SJCRH30 (cell line): ENCODE results near the gene USP35. TPM values are rescaled to one million over a fixed set of nuclear protein-coding genes. Genes with fewer than 3 reads are reported as not detected.
"Not testable (repeated sequence)": the region's sequence is repeated elsewhere in the genome, so short reads cannot be mapped to it uniquely, and the experiment has no call there.

Experiments
- DNase-seq, 2 experiments: peaks; one replicate each; pipeline ENCODE4 v3.0.0-alpha.2; 2015 to 2020
- H3K27ac ChIP-seq: fragments of 250-450 bp; sonication (Bioruptor Pico); 2 replicates; pipeline ENCODE4 v1.5.1; 2020; ENCODE audit warnings: mild to moderate bottlenecking, moderate library complexity
- H3K27me3 ChIP-seq: fragments of 250-450 bp; sonication (Bioruptor Pico); 2 replicates; pipeline ENCODE4 v1.5.1; 2020; ENCODE audit warnings: mild to moderate bottlenecking, moderate library complexity
- H3K36me3 ChIP-seq: fragments of 250-450 bp; sonication (Bioruptor Pico); 2 replicates; pipeline ENCODE4 v1.5.1; 2020; ENCODE audit warnings: mild to moderate bottlenecking, moderate library complexity
- H3K4me1 ChIP-seq: fragments of 250-450 bp; sonication (Bioruptor Pico); 2 replicates; pipeline ENCODE4 v1.5.1; 2020; ENCODE audit warnings: mild to moderate bottlenecking, moderate library complexity
- H3K4me3 ChIP-seq: fragments of 250-450 bp; sonication (Bioruptor Pico); 2 replicates; pipeline ENCODE4 v1.5.1; 2020; ENCODE audit warnings: mild to moderate bottlenecking, moderate library complexity
- H3K9me3 ChIP-seq: fragments of 250-450 bp; sonication (Bioruptor Pico); replicated peaks from 2 replicates; pipeline ENCODE4 v1.5.1; 2020; ENCODE audit warnings: mild to moderate bottlenecking, moderate library complexity
- total RNA-seq: library from RNA; depleted of rRNA; stranded (reverse); fragments of >200 nt; shearing (Covaris generic); gene quantifications from 2 replicates; pipeline ENCODE4 v1.2.3, GENCODE V29; 2014

Gene USP35
- total RNA-seq, 1 experiment from 2014 or later = 5.1 TPM

DNA sequence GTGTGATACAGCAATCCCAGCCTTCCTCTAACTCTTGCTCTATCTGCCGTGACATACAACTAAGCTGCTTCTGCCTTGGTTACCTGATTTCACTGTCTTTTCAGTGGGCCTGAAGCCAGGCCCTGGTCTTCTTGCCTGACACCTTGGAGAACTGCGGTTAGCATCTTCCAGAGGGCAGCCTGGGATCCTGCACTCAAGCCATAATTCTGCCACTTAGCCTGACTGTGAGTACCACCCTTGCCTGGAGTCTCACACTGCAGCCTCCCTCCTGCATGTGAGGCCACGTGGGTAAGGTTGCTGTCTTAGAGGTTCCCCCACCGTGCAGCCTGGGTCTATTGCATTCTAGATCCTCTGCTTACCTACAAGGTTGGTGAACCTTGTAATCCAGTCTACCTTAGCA, 35.8 kb downstream of the USP35 start:
- Histone ChIP-seq H3K27me3 (no peaks in the 10 kb centered on the region), H3K4me3 (no peak overlapping the region), H3K27ac (no peak overlapping the region), H3K36me3 (no peaks in the 10 kb centered on the region), H3K9me3 (no peaks in the 10 kb centered on the region), H3K4me1 (no peaks in the 10 kb centered on the region)
- DNase-seq = no peak

- DNase-seq = no peak
- Histone ChIP-seq H3K27ac (no peak overlapping the region), H3K36me3 (no peaks in the 10 kb centered on the region), H3K4me3 (no peak overlapping the region), H3K4me1 (no peaks in the 10 kb centered on the region), H3K9me3 (no peaks in the 10 kb centered on the region), H3K27me3 (no peaks in the 10 kb centered on the region)
Observed at GRCh38 chr11:78224906-78225420, 36.2 kb downstream of the USP35 start.

DNA sequence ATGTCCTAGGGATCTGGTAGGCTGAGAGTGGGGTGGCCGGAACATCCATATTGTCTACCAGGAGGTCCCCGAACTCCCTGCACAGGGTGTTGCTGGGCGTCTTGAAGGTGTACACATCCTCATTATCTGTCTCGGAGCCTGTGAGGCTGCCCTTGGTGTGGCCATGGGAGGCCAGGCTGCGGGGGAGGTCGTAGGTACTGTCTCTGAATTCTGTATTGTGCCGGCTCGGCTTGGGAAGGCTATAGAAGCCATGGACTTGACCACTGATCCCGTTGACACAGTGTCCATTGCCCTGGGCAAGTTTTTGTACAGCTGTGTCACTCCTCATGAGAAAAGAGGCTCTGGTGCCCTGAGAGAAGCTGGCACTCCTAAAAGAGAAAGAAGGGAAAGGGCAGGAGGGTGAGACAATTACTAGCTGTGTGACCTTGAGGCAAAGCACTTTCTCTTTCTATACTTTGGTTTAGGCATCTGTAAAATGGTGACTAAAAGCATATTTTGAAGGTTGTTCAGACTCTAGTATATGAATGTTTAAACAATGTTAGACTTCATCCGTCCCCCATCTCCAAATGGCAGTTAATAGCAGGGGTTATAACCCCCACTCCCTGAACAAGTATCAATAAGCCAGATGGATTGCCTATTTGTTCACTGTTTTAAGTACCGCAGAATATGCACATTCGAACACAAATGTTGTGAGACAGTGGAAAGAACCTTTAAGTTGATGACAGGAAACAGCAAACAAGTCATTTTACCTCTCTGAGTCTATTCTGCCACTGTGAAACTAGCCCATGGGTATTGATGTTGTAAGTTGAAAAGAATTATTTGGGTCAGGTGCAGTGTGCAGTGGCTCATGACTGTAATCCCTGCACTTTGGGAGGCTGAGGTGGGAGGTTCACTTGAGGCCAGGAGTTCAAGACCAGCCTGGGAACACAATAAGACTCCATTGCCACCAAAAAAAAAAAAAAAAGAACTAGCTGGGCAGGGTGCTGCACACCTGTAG, 38.3 kb downstream of the USP35 start:
- Histone ChIP-seq H3K27me3 (no peaks in the 10 kb centered on the region), H3K9me3 (no peaks in the 10 kb centered on the region), H3K4me1 (no peaks in the 10 kb centered on the region), H3K27ac (no peak overlapping the region), H3K36me3 (no peaks in the 10 kb centered on the region), H3K4me3 (no peak overlapping the region)
- no peak for DNase-seq

- Histone ChIP-seq H3K9me3 (no peaks in the 10 kb centered on the region), H3K4me1 (no peaks in the 10 kb centered on the region), H3K36me3 (no peaks in the 10 kb centered on the region), H3K4me3 (no peak overlapping the region), H3K27me3 (no peaks in the 10 kb centered on the region), H3K27ac (no peak overlapping the region)
- no peak for DNase-seq
Observed at GRCh38 chr11:78227921-78228320, 39.2 kb downstream of the USP35 start.

DNA sequence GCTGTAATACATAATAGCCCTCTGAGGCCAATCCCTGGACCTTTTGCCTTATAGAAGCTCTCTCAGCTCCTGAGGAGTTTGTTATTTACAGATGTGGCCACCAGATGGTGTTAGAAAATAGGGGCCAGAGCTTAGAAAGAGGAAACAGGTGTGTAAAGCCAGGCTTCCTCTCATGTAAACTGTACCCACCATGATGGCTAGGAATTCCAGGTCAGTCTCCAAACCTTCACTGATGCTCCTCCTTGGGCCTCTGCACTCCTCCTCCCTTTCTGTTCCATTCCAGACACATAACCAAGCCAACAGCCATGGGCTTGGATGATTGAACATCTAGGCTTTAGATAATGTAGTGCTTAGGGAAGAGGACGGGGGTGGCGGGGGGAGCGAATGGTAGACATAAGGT, 39.7 kb downstream of the USP35 start:
- no peaks in the 10 kb centered on the region for H3K4me1 ChIP-seq
- H3K4me3 ChIP-seq = no peak overlapping the region
- H3K36me3 ChIP-seq = no peaks in the 10 kb centered on the region
- DNase-seq = peak; percentile 47 to 81
- no peak overlapping the region for H3K27ac ChIP-seq
- no peaks in the 10 kb centered on the region for H3K9me3 ChIP-seq
- H3K27me3 ChIP-seq = no peaks in the 10 kb centered on the region

- Histone ChIP-seq H3K36me3 (no peaks in the 10 kb centered on the region), H3K4me1 (no peaks in the 10 kb centered on the region), H3K27me3 (no peaks in the 10 kb centered on the region), H3K4me3 (no peak overlapping the region), H3K27ac (no peak overlapping the region), H3K9me3 (no peaks in the 10 kb centered on the region)
- no peak for DNase-seq
Observed at GRCh38 chr11:78229106-78229505, 40.4 kb downstream of the USP35 start.

DNA sequence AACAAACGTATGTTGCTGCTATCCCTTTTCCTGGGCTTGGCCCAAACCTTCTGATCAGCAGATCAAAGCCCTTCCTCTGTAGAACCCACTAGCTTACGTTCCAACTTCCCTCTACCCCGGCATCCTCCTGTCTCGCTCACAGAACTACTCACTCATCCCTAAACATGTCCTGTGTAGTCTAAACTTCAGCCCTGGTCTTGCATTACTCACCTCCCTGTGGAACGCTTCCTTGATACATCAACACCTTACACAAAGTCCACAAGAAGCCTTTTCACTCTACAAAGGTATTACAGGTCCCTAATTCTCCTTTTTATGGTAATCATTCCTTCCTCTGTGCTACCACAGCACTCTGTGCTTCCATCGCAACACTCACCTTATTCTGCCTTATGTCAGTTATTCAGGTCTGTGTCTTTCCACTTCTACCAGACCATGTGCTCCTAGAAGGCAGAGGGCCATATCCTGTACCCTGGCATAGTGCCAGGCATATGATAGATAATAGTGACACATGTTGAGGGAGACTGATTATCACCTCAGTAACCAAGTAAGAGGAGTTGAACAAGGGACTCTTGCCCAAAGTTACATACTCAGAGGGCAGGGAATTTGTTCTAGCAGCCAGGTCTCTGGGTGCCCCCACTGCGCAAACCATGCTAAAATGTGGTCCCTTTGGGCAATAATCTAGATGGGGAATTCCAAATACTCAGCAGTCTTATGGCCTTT, 41.6 kb downstream of the USP35 start:
- peak in 1 of 2 experiments; percentile 19 for DNase-seq
- no peak overlapping the region for H3K27ac ChIP-seq
- no peaks in the 10 kb centered on the region for H3K27me3 ChIP-seq

DNA sequence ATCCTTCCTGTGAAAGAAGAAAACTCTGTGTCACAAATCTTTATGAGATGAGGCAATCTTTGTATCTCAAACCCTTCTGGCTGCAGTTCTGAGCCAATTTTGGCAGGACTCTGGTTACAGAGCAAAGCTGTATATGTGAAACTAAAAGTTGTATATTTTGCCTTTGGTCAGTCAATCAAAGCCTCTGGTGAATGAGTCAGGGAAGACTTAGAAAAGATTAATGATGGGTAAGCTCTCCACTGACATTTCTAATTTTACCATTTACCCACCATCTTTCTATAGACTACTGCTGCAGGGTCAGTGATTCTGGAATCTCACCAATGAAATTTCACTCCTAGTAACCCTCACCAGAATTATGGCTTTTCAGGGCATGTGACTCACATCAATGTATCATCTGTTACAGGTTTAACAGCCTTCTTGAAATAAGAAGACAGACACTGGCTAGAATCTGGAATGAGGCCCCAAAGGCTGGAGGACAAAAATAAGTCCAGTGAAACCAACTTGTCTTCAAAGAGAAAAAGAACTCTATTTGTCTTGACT, 43.3 kb downstream of the USP35 start:
- DNase-seq = no peak
- Histone ChIP-seq H3K27me3 (no peaks in the 10 kb centered on the region), H3K4me1 (no peaks in the 10 kb centered on the region), H3K36me3 (no peaks in the 10 kb centered on the region), H3K4me3 (no peak overlapping the region), H3K9me3 (no peaks in the 10 kb centered on the region), H3K27ac (no peak overlapping the region)

More for the DNA sequence above, 41.6 kb downstream of the USP35 start:
- Histone ChIP-seq H3K4me1 (no peaks in the 10 kb centered on the region), H3K4me3 (no peak overlapping the region), H3K9me3 (no peaks in the 10 kb centered on the region), H3K36me3 (no peaks in the 10 kb centered on the region)

DNA sequence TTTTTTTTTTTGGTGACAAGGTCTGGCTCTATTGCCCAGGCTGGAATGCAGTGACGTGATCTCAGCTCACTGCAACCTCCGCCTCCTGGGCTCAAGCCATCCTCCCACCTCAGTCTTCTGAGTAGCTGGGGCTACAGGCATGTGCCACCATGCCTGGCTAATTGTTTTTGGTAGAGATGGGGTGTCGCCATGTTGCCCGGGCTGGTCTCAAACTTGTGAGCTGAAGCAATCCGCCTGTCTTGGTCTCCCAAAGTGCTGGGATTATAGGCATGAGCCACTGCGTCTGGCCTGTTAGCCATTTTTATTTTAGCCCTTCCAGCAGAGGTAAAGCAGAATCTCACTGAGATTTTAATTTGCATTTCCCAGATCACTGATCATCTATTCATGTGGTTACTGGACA, 44.3 kb downstream of the USP35 start:
- not testable (repeated sequence) for H3K4me3 ChIP-seq, H3K27ac ChIP-seq, H3K9me3 ChIP-seq, H3K4me1 ChIP-seq, DNase-seq, H3K36me3 ChIP-seq, H3K27me3 ChIP-seq

DNA sequence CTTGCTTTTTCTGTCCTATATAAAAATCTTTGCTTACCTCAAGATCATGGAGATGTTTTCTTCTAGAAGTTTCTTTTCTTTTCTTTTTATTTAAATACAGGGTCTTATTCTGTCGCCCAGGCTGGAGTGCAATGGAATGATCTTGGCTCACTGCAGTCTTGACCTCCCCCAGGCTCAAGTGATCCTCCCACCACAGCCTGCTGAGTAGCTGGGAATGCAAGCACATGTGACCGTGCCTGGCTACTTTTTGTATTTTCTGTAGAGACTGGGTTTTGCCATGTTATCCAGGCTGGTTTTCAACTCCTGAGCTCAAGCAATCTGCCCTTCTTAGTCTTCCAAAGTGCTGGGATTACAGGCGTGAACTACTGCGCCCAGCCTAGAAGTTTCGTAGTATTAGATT, 45.3 kb downstream of the USP35 start:
- Histone ChIP-seq H3K27ac (no peak overlapping the region), H3K27me3 (no peaks in the 10 kb centered on the region), H3K4me3 (no peak overlapping the region), H3K4me1 (no peaks in the 10 kb centered on the region), H3K36me3 (no peaks in the 10 kb centered on the region), H3K9me3 (no peaks in the 10 kb centered on the region)
- DNase-seq = no peak

DNA sequence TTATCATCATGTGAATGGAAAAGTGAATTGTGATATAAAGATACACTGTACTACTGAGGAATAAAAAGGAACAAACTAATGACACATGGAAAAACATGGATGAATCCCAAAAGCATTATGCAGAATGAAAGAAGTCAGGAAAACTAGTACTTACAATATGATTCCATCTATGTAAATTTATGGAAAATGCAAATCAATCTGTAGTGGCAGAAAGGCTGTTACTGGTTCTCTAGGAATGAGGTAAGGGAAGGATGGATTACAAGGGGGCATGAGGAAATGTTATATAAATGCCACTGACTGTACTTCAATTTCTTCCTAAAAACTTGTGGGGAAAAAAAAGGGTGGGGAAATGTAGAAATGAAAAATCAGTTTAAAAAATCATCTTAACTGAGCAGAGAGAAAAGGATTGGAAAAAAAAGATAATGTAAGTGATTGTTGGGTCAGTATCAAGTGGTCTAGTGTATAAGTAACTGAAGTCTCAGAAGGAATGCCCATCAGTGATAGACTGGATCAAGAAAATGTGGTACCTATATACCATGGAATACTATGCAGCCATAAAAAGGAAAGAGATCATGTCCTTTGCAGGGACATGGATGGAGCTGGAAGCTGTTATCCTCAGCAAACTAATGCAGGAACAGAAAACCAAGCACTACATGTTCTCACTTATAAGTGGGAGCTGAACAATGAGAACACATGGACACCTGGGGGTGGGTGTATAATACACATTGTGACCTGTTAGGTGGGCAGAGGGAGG, 48.8 kb downstream of the USP35 start:
- Histone ChIP-seq H3K9me3 (0 out of 2 replicates have a peak, but pooled peaks cover 5% of the 10 kb centered on the region), H3K4me3 (no peak overlapping the region), H3K4me1 (no peaks in the 10 kb centered on the region), H3K36me3 (no peaks in the 10 kb centered on the region), H3K27ac (no peak overlapping the region), H3K27me3 (no peaks in the 10 kb centered on the region)
- no peak for DNase-seq

DNA sequence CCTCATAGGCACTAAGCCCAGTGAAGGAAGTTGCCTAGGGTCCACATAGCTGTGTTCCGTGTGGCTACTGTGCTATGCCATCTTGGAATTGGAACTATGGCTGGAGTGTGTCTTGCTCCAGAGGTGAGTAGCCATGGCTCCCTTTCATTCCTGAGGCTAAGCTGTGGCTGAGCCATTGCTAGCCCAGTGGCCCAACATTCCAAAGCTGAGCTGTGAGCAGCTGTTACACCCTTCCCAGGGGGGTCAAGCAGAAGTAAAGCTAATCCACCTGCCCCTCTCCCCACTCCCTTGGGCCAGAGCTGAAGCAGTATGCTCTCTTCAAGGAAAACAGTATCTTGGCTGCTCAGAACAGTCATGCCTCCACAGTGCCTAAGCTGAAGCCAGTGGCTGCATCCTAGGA, 51.1 kb downstream of the USP35 start:
- no peaks in the 10 kb centered on the region for H3K27me3 ChIP-seq
- DNase-seq = peak; percentile 17 to 27
- no peaks in the 10 kb centered on the region for H3K36me3 ChIP-seq
- 0 out of 2 replicates have a peak, but pooled peaks cover 5% of the 10 kb centered on the region for H3K9me3 ChIP-seq
- no peak overlapping the region for H3K27ac ChIP-seq
- peaks cover 2% of the 10 kb centered on the region for H3K4me1 ChIP-seq
- H3K4me3 ChIP-seq = no peak overlapping the region

DNA sequence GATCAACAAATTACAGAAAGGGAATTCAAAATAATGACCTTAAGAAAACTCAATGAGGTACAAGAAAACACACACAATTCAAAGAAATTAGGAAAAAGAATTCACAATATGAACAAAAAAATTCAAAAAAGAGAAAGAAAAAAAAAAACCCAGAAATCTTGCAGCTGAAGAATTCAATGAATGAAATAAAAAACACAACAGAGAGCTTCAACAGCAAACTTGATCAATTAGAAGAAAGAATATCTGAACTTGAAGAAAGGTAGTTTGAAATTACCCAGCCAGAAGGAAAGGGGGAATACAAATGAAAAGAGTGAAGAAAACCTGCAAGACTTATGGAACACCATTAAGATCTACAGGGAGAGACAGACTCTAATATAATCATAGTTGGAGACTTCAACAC, 52.8 kb downstream of the USP35 start:
- Histone ChIP-seq H3K4me1 (peaks cover 11% of the 10 kb centered on the region), H3K27ac (no peak overlapping the region), H3K27me3 (no peaks in the 10 kb centered on the region), H3K4me3 (no peak overlapping the region), H3K36me3 (no peaks in the 10 kb centered on the region), H3K9me3 (0 out of 2 replicates have a peak, but pooled peaks cover 5% of the 10 kb centered on the region)
- no peak for DNase-seq

- 0 out of 2 replicates have a peak, but pooled peaks cover under 1% of the 10 kb centered on the region for H3K36me3 ChIP-seq
- H3K27me3 ChIP-seq = no peaks in the 10 kb centered on the region
- DNase-seq = peak; percentile 76 to 85
- H3K4me3 ChIP-seq = peak overlapping the region; percentile 44
- H3K27ac ChIP-seq = peak overlapping the region; percentile 97
- 0 out of 2 replicates have a peak, but pooled peaks cover 5% of the 10 kb centered on the region for H3K9me3 ChIP-seq
- peaks cover 11% of the 10 kb centered on the region for H3K4me1 ChIP-seq
Observed at GRCh38 chr11:78244080-78244479, 55.4 kb downstream of the USP35 start.
